Measurements from ENCODE around the gene CELF5. TPM values are rescaled to one million over a fixed set of nuclear protein-coding genes. Genes with fewer than 3 reads are reported as not detected.

Gene CELF5
- total RNA-seq, 1 donor from 2014 or later, result 1.7 TPM

DNA sequence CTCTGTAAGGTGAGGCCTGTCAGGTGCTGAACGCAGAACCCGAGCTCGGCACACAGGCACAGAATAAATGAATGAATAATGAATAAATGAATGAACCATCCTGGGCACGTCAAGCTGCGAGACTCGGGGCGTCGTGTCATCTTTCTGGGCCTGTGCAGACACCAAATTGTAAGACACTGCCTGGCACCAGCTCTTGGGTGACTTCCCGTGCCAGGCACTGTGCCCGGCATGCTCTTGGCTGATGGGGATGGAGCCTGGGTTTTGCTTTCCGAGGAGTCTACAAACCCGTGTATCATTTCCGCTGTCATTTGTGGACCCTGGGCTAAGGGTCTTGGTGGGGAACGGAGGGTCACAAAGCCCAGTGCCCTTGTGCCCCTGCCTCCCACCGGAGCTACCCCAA is 43.9 kb downstream of the CELF5 start:
- Mint-ChIP-seq H3K4me1 (ENCODE audit: low read depth) (no peaks in the 10 kb centered on the region), H3K27ac (no peak overlapping the region), H3K4me3 (ENCODE audit: low read depth) (no peak overlapping the region), H3K27me3 (peaks cover 48% of the 10 kb centered on the region), H3K36me3 (ENCODE audit: insufficient read depth) (no peaks in the 10 kb centered on the region), H3K9me3 (ENCODE audit: low read depth) (no peaks in the 10 kb centered on the region)
- TF ChIP-seq, protein P1, sequence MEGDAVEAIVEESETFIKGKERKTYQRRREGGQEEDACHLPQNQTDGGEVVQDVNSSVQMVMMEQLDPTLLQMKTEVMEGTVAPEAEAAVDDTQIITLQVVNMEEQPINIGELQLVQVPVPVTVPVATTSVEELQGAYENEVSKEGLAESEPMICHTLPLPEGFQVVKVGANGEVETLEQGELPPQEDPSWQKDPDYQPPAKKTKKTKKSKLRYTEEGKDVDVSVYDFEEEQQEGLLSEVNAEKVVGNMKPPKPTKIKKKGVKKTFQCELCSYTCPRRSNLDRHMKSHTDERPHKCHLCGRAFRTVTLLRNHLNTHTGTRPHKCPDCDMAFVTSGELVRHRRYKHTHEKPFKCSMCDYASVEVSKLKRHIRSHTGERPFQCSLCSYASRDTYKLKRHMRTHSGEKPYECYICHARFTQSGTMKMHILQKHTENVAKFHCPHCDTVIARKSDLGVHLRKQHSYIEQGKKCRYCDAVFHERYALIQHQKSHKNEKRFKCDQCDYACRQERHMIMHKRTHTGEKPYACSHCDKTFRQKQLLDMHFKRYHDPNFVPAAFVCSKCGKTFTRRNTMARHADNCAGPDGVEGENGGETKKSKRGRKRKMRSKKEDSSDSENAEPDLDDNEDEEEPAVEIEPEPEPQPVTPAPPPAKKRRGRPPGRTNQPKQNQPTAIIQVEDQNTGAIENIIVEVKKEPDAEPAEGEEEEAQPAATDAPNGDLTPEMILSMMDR (IDR thresholded peaks at IDR 0.05; ENCODE audit: unreplicated experiment), result no peak
- no peak for DNase-seq (ENCODE audit: low spot score, unreplicated experiment)

DNA sequence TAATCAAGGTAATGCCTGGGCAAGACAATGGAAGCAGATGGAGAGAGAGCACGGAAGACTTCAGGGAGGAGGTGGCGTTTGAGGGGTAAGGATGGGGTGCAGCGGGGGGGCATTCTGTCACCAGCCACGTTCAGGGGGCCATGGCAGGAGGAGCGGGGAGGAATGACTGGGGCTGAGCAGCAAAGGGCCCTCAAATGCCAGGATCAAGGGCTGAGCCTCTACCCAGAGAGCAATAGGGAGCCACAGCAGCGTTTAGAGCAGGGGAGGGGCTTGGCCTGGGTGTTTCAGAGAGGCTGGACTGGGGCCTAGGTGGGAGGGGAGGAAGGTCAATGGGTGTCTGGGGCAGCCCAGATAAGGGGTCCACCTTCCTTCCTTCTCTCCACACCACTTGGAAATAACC is 44.3 kb downstream of the CELF5 start:
- H3K27ac Mint-ChIP-seq, result no peak overlapping the region
- TF ChIP-seq, protein P1 (IDR thresholded peaks at IDR 0.05; ENCODE audit: unreplicated experiment), result no peak
- no peak overlapping the region for H3K4me3 Mint-ChIP-seq (ENCODE audit: low read depth)
- H3K9me3 Mint-ChIP-seq (ENCODE audit: low read depth), result no peaks in the 10 kb centered on the region
- DNase-seq (ENCODE audit: low spot score, unreplicated experiment), result no peak
- H3K27me3 Mint-ChIP-seq, result peaks cover 52% of the 10 kb centered on the region
- no peaks in the 10 kb centered on the region for H3K36me3 Mint-ChIP-seq (ENCODE audit: insufficient read depth)
- no peaks in the 10 kb centered on the region for H3K4me1 Mint-ChIP-seq (ENCODE audit: low read depth)

DNA sequence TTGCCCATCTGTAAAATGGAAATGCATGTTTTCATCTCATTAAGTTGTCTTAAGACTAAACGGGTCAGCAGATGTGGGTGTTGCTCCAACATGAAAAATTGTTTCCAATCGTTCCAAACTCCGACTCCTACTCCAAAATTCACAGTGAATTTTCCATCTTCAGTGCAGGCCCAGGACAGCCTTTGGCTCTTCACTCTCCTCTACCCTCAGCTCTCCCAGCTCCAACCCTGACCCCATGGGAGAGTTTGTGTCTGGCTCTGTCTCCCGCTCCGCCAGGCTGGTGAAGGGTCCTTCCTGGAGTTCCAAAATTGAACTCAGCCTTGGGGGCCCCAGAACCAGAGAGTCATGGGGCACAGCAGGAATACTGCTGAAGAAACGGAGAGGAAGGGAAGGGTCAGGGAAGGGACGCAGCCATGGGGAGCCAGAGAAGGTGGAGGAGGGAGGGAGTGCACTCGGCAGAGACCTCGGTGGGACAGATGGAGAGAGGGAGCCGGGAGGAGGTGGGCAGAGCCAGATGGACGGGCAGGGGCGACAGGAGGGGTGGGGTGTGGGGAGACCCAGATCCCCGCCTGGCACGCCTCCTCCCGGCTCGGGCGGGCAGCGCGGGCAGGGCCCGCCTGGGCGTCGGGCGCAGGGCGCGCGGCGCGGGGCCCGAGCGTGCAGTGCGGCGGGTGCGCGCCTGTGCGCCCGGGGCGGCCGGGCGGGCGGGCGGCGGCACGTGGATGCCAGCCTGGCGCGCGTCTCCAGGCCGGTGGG is 45.6 kb downstream of the CELF5 start:
- no peaks in the 10 kb centered on the region for H3K36me3 Mint-ChIP-seq (ENCODE audit: insufficient read depth)
- H3K4me1 Mint-ChIP-seq (ENCODE audit: low read depth), result no peaks in the 10 kb centered on the region
- no peak overlapping the region for H3K27ac Mint-ChIP-seq
- H3K9me3 Mint-ChIP-seq (ENCODE audit: low read depth), result no peaks in the 10 kb centered on the region
- H3K27me3 Mint-ChIP-seq, result peaks cover 66% of the 10 kb centered on the region
- DNase-seq (ENCODE audit: low spot score, unreplicated experiment), result no peak
- TF ChIP-seq, protein P1 (IDR thresholded peaks at IDR 0.05; ENCODE audit: unreplicated experiment), result no peak
- H3K4me3 Mint-ChIP-seq (ENCODE audit: low read depth), result no peak overlapping the region

DNA sequence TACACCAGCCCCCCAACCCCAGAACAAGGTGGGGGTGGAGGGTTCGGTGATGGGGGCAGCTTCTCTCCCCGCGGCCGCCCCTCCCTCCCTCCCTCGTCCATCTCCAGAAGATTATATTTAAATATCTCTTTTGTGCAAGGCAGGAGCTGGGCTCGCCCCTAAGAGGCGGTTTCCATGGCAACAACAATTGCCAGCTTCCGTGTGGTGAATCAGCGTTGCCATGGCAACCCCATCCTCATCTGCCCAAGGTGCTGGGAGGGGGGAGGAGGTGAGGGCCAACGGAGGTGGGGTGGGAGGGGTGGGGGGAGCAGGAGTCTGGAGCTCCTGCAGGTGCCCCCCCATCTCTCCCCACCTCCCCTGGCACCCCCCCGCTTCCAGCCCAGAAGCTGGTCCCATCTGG is 46.4 kb downstream of the CELF5 start:
- peaks cover 70% of the 10 kb centered on the region for H3K27me3 Mint-ChIP-seq
- TF ChIP-seq, protein P1 (IDR thresholded peaks at IDR 0.05; ENCODE audit: unreplicated experiment), result no peak
- H3K36me3 Mint-ChIP-seq (ENCODE audit: insufficient read depth), result no peaks in the 10 kb centered on the region
- DNase-seq (ENCODE audit: low spot score, unreplicated experiment), result no peak
- H3K4me1 Mint-ChIP-seq (ENCODE audit: low read depth), result no peaks in the 10 kb centered on the region
- no peak overlapping the region for H3K27ac Mint-ChIP-seq
- no peaks in the 10 kb centered on the region for H3K9me3 Mint-ChIP-seq (ENCODE audit: low read depth)
- H3K4me3 Mint-ChIP-seq (ENCODE audit: low read depth), result no peak overlapping the region

DNA sequence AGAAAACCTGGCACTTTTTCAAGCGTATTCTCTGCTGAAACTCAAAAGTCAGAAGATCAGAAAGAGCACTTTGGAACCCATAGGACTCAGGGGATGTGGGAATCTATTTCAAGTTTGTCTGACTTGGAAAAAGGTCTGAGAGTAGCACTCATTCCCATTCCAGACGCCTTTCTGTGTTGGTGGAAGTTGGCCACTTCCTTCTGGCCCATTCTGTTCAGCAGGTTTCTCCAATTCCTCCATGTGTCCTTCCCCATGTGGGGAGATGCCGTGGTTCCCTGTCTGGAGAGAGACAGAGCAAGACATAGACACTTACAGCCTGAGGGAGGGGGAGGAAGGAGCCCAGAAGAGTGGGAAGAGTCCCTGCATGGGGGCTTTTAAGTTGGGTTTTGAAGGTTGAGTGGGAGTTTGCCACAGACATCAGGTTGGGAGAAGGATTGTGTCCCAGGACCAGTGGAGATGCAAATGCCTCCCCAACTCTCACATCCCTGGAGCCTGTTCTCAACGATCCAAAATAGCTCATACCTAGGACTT is 48.0 kb downstream of the CELF5 start:
- Mint-ChIP-seq H3K36me3 (ENCODE audit: insufficient read depth) (no peaks in the 10 kb centered on the region), H3K27ac (no peak overlapping the region), H3K27me3 (peaks cover 71% of the 10 kb centered on the region), H3K4me1 (ENCODE audit: low read depth) (no peaks in the 10 kb centered on the region), H3K9me3 (ENCODE audit: low read depth) (no peaks in the 10 kb centered on the region), H3K4me3 (ENCODE audit: low read depth) (no peak overlapping the region)
- TF ChIP-seq, protein P1 (IDR thresholded peaks at IDR 0.05; ENCODE audit: unreplicated experiment), result no peak
- no peak for DNase-seq (ENCODE audit: low spot score, unreplicated experiment)

Measured in progenitor cell of endocrine pancreas (in vitro differentiated cells).